H9 (cell line): ENCODE data around the gene BLTP3B. TPM values are rescaled to one million over a fixed set of nuclear protein-coding genes. Genes with fewer than 3 reads are reported as not detected.

Source experiments
- DNase-seq: peaks from one replicate; pipeline ENCODE4 v3.0.0-alpha.2; 2017
- H2AFZ ChIP-seq: one replicate; pipeline ENCODE4 v1.6.1; 2013; ENCODE audit warnings: mild to moderate bottlenecking, low read length, control low read depth, moderate library complexity
- H2AK5ac ChIP-seq: 2 replicates; pipeline ENCODE4 v1.6.1; 2013; ENCODE audit warnings: low read length, control low read depth, mixed read lengths; ENCODE audit not compliant: insufficient read length
- H2BK120ac ChIP-seq: one replicate; pipeline ENCODE4 v1.6.1; 2013; ENCODE audit warnings: low read depth, mild to moderate bottlenecking, low read length, control low read depth, inconsistent platforms; ENCODE audit not compliant: poor library complexity, severe bottlenecking
- H2BK12ac ChIP-seq: 2 replicates; pipeline ENCODE4 v1.6.1; 2013; ENCODE audit warnings: low read length, control low read depth, mixed read lengths, low read depth; ENCODE audit not compliant: insufficient read length
- H2BK15ac ChIP-seq: 2 replicates; pipeline ENCODE4 v1.6.1; 2013; ENCODE audit warnings: low read depth, low read length, control low read depth
- H2BK20ac ChIP-seq: one replicate; pipeline ENCODE4 v1.6.1; 2013; ENCODE audit warnings: low read depth, mild to moderate bottlenecking, low read length, control low read depth, inconsistent platforms; ENCODE audit not compliant: poor library complexity, severe bottlenecking
- H2BK5ac ChIP-seq: 2 replicates; pipeline ENCODE4 v1.6.1; 2013; ENCODE audit warnings: low read length, control low read depth, mixed read lengths; ENCODE audit not compliant: insufficient read length
- H3K14ac ChIP-seq: 2 replicates; pipeline ENCODE4 v1.6.1; 2013; ENCODE audit warnings: low read length, control low read depth; ENCODE audit not compliant: insufficient read depth
- H3K18ac ChIP-seq: 2 replicates; pipeline ENCODE4 v1.6.1; 2013; ENCODE audit warnings: low read depth, mild to moderate bottlenecking, mixed read lengths, low read length, control low read depth; ENCODE audit not compliant: insufficient read length
- H3K23ac ChIP-seq: 2 replicates; pipeline ENCODE4 v1.6.1; 2013; ENCODE audit warnings: low read length, control low read depth, mixed read lengths, low read depth; ENCODE audit not compliant: insufficient read length
- H3K23me2 ChIP-seq: 2 replicates; pipeline ENCODE4 v1.6.1; 2013; ENCODE audit warnings: low read depth, mild to moderate bottlenecking, mixed read lengths, low read length, control low read depth; ENCODE audit not compliant: insufficient read length, poor library complexity, severe bottlenecking
- H3K27ac ChIP-seq: 2 replicates; pipeline ENCODE4 v1.5.1; 2013; ENCODE audit warnings: low read length, control low read depth, mixed read lengths, low read depth; ENCODE audit not compliant: insufficient read length
- H3K27me3 ChIP-seq: 2 replicates; pipeline ENCODE4 v1.6.1; 2013; ENCODE audit warnings: low read length, control low read depth, inconsistent platforms; ENCODE audit not compliant: insufficient read depth
- H3K4ac ChIP-seq: 2 replicates; pipeline ENCODE4 v1.6.1; 2013; ENCODE audit warnings: low read depth, mild to moderate bottlenecking, control low read depth, inconsistent platforms, low read length, moderate library complexity
- H3K4me1 ChIP-seq: 2 replicates; pipeline ENCODE4 v1.6.1; 2013; ENCODE audit warnings: low read length, control low read depth, inconsistent platforms; ENCODE audit not compliant: insufficient read depth
- H3K4me2 ChIP-seq: 2 replicates; pipeline ENCODE4 v1.6.1; 2013; ENCODE audit warnings: low read length, control low read depth, mixed read lengths; ENCODE audit not compliant: insufficient read length, insufficient read depth
- H3K56ac ChIP-seq: 2 replicates; pipeline ENCODE4 v1.6.1; 2013; ENCODE audit warnings: low read depth, mild to moderate bottlenecking, mixed read lengths, low read length, control low read depth; ENCODE audit not compliant: insufficient read length
- H3K79me1 ChIP-seq: 2 replicates; pipeline ENCODE4 v1.6.1; 2013; ENCODE audit warnings: low read depth, mild to moderate bottlenecking, moderate library complexity, low read length, control low read depth, inconsistent platforms; ENCODE audit not compliant: insufficient read depth, poor library complexity, severe bottlenecking
- H3K79me2 ChIP-seq: 2 replicates; pipeline ENCODE4 v1.6.1; 2013; ENCODE audit warnings: low read length, control low read depth, inconsistent platforms; ENCODE audit not compliant: insufficient read depth
- H3K9ac ChIP-seq: 2 replicates; pipeline ENCODE4 v1.6.1; 2013; ENCODE audit warnings: low read length, control low read depth, mixed read lengths; ENCODE audit not compliant: insufficient read length; ENCODE audit errors: extremely low read depth
- H3K9me3 ChIP-seq: one replicate; pipeline ENCODE4 v1.6.1; 2013; ENCODE audit warnings: low read depth, low read length, inconsistent platforms; ENCODE audit not compliant: control insufficient read depth
- H3T11ph ChIP-seq: one replicate; pipeline ENCODE4 v1.6.1; 2013; ENCODE audit warnings: mild to moderate bottlenecking, low read length, control low read depth, inconsistent platforms
- H4K20me1 ChIP-seq: one replicate; pipeline ENCODE4 v1.6.1; 2013; ENCODE audit not compliant: control insufficient read depth, insufficient read length, insufficient read depth
- H4K5ac ChIP-seq: 2 replicates; pipeline ENCODE4 v1.6.1; 2013; ENCODE audit warnings: low read depth, mild to moderate bottlenecking, mixed read lengths, low read length, control low read depth; ENCODE audit not compliant: insufficient read length
- H4K8ac ChIP-seq: replicated peaks from 2 replicates; pipeline ENCODE4 v1.6.1; 2013; ENCODE audit warnings: low read length, control low read depth, mixed read lengths, low read depth; ENCODE audit not compliant: insufficient read length
- H4K91ac ChIP-seq: 2 replicates; pipeline ENCODE4 v1.6.1; 2013; ENCODE audit warnings: low read depth, mild to moderate bottlenecking, moderate library complexity, mixed read lengths, low read length, control low read depth; ENCODE audit not compliant: insufficient read length
- H3K27ac Mint-ChIP-seq, 3 experiments: 2 replicates in 2 of 3; 3 replicates in 1 of 3; pipeline ENCODE4 v1.8.0; 2020 to 2021; ENCODE audit warnings: mixed read lengths in 3 of 3, mild to moderate bottlenecking in 1 of 3, moderate library complexity in 1 of 3
- H3K27me3 Mint-ChIP-seq: 2 replicates; pipeline ENCODE4 v1.8.0; 2021; ENCODE audit warnings: low read depth, mild to moderate bottlenecking, moderate library complexity, mixed read lengths
- H3K36me3 Mint-ChIP-seq, 3 experiments: 2 replicates in 2 of 3; 3 replicates in 1 of 3; pipeline ENCODE4 v1.8.0; 2020 to 2021; ENCODE audit warnings: low read depth in 3 of 3, mixed read lengths in 3 of 3; ENCODE audit not compliant: insufficient read depth in 1 of 3
- H3K4me1 Mint-ChIP-seq, 2 experiments: 2 replicates each; pipeline ENCODE4 v1.8.0; 2020; ENCODE audit warnings: mixed read lengths in 2 of 2
- H3K4me3 Mint-ChIP-seq, 2 experiments: 2 replicates in 1 of 2; 3 replicates in 1 of 2; pipeline ENCODE4 v1.8.0; 2020 to 2021; ENCODE audit warnings: mild to moderate bottlenecking in 2 of 2, mixed read lengths in 2 of 2, moderate library complexity in 1 of 2
- H3K9me3 Mint-ChIP-seq, 2 experiments: 2 replicates in 1 of 2; 3 replicates in 1 of 2; pipeline ENCODE4 v1.8.0; 2020; ENCODE audit warnings: mild to moderate bottlenecking in 2 of 2, mixed read lengths in 2 of 2, moderate library complexity in 1 of 2
- CTCF ChIP-seq: fragments of 200-600 bp; sonication (generic); conservative IDR thresholded peaks from 3 replicates; pipeline ENCODE4 v1.8.0; 2021; ENCODE audit warnings: antibody characterized with exemption, mild to moderate bottlenecking
- WGBS: extraction: QIAGEN DNeasy Blood & Tissue Kit; methylation state at CpG from one replicate; pipeline ENCODE4 v1.1.7; 2013; ENCODE audit warnings: missing lambda C conversion rate, low lambda C conversion rate, mixed read lengths; ENCODE audit not compliant: insufficient read length; ENCODE audit errors: extremely low coverage; 5-methylcytosine and 5-hydroxymethylcytosine counted together
- total RNA-seq: library from RNA; stranded (reverse); gene quantifications from 2 replicates; pipeline ENCODE4 v1.2.1, GENCODE V29; 2021

The BLTP3B gene
- total RNA-seq, 1 experiment from 2014 or later: 20.7 TPM

GRCh38 chr12:100185361-100185894 lies 42.8 kb upstream of the BLTP3B start:
- H3K27ac Mint-ChIP-seq: peak overlapping the region in 1 of 3 experiments; percentile 37; a peak in 2 of 7 replicates

More at GRCh38 chr12:100185361-100185894, 42.8 kb upstream of the BLTP3B start:
- peaks cover 7 to 9% of the 10 kb centered on the region in 2 experiments for H3K4me1 Mint-ChIP-seq
- no peaks in the 10 kb centered on the region for H3K9me3 Mint-ChIP-seq
- H4K8ac ChIP-seq: no peak overlapping the region
- H2AK5ac ChIP-seq: no peak overlapping the region
- H4K5ac ChIP-seq: no peak overlapping the region
- H3K4me3 Mint-ChIP-seq: no peak overlapping the region
- H3K27ac ChIP-seq: no peak overlapping the region
- H2BK20ac ChIP-seq: no peak overlapping the region
- no peaks in the 10 kb centered on the region for H3K9me3 ChIP-seq
- no peak overlapping the region for H3K14ac ChIP-seq
- no peak overlapping the region for H2BK12ac ChIP-seq
- no peaks in the 10 kb centered on the region for H3K27me3 ChIP-seq
- no peaks in the 10 kb centered on the region for H3K4me1 ChIP-seq
- H3K18ac ChIP-seq: no peak overlapping the region
- H3K23me2 ChIP-seq: no peaks in the 10 kb centered on the region
- peaks cover 15 to 23% (median 19%) of the 10 kb centered on the region in 3 experiments for H3K36me3 Mint-ChIP-seq
- H2BK120ac ChIP-seq: no peak overlapping the region
- no peak overlapping the region for H2BK5ac ChIP-seq
- no peak overlapping the region for H2BK15ac ChIP-seq
- H3T11ph ChIP-seq: no peak overlapping the region
- no peak overlapping the region for H2AFZ ChIP-seq
- no peak overlapping the region for H4K91ac ChIP-seq
- no peak overlapping the region for H3K9ac ChIP-seq
- TF ChIP-seq CTCF: no peak
- H4K20me1 ChIP-seq: no peaks in the 10 kb centered on the region
- H3K4ac ChIP-seq: no peak overlapping the region
- no peak overlapping the region for H3K56ac ChIP-seq
- no peaks in the 10 kb centered on the region for H3K79me1 ChIP-seq
- no peak overlapping the region for H3K4me2 ChIP-seq
- WGBS: no CpG with 5 or more reads among the region's 5 CpGs
- DNase-seq: no peak
- no peaks in the 10 kb centered on the region for H3K79me2 ChIP-seq
- H3K27me3 Mint-ChIP-seq: no peaks in the 10 kb centered on the region
- no peak overlapping the region for H3K23ac ChIP-seq
